LNCAP (cell line): ENCODE data around the gene RALGDS.

ENCODE experiments used
- CTCF ChIP-seq: fragments of 450-650 bp; IDR thresholded peaks from 2 replicates; pipeline ENCODE4 v1.5.1; 2017; ENCODE audit warnings: mild to moderate bottlenecking

The RALGDS gene

GRCh38 chr9:133080161-133080560, 40.9 kb downstream of the RALGDS start:
- TF ChIP-seq CTCF, result no peak

- no peak for TF ChIP-seq CTCF
Observed at GRCh38 chr9:133078486-133078885, 42.6 kb downstream of the RALGDS start.

- no peak for TF ChIP-seq CTCF
Observed at GRCh38 chr9:133076691-133077090, 44.3 kb downstream of the RALGDS start.

GRCh38 chr9:133075925-133076630, 45.0 kb downstream of the RALGDS start:
- no peak for TF ChIP-seq CTCF

DNA sequence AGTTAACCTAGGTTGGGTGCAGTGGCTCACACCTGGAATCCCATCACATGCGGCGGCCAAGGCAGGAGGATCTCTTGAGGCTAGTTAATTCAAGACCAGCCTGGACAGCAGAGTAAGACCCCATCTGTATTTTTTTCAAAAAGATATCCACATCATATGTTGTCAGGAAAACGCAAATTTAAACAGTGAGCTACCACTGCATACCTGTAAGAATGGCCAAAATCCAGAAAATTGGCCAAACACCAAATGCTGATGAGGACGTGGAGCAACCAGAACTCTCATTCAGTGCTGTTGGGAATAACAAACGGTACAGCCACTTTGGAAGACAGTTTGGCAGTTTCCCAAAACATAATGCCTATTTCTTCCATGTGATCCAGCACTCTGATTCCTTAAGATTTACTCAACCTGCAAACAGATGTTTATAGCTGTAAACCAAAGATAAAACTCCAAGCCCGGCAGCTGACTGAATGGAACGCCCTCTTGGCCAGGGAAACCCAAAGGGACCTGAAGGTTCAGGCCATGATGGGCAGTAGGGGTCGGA, 46.9 kb downstream of the RALGDS start:
- TF ChIP-seq CTCF, result no peak

DNA sequence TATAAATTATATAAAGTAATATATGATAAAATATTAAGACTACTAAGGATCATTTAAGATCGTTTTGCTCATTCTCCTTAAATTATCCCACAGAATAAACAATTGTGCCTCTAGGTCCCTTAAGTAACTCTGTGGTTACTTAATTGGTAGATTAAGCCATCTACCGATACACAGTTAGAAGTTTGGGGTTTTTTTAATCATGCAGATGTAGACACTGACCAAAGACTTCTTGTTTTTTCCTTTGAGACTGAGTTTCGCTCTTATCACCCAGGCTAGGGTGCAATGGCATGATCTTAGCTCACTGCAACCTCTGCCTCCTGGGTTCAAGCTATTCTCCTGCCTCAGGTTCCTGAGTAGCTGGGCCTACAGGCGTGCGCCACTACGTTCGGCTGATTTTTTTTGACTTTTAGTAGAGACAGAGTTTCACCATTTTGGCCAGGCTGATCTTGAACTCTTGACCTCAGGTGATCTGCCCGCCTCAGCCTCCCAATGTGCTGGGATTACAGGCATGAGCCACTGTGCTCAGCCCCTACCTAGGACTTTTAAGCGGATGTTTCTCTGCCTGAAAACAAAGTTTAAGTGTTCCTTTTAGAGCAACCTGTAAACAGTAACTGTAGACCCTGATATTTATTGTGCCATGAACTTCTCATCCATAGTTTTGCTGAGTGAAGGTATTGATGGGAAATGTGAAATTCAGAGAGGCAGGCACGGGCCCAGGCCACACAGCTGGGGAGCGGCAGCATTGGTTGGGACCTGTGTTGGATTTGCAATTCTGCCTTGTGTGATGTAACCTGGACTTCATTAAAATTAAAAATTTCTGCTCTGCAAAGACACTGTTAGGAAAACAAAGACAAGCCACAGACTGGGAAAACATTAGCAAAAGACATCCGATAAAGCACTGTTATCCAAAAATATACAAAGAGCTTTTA, 47.7 kb downstream of the RALGDS start:
- TF ChIP-seq CTCF, result no peak

GRCh38 chr9:133071484-133072150, 49.4 kb downstream of the RALGDS start:
- TF ChIP-seq CTCF, result no peak
